ENCODE results near the gene KLC1.
"Not testable (repeated sequence)": the region's sequence is repeated elsewhere in the genome, so short reads cannot be mapped to it uniquely, and the experiment has no call there.

KLC1 gene

DNA sequence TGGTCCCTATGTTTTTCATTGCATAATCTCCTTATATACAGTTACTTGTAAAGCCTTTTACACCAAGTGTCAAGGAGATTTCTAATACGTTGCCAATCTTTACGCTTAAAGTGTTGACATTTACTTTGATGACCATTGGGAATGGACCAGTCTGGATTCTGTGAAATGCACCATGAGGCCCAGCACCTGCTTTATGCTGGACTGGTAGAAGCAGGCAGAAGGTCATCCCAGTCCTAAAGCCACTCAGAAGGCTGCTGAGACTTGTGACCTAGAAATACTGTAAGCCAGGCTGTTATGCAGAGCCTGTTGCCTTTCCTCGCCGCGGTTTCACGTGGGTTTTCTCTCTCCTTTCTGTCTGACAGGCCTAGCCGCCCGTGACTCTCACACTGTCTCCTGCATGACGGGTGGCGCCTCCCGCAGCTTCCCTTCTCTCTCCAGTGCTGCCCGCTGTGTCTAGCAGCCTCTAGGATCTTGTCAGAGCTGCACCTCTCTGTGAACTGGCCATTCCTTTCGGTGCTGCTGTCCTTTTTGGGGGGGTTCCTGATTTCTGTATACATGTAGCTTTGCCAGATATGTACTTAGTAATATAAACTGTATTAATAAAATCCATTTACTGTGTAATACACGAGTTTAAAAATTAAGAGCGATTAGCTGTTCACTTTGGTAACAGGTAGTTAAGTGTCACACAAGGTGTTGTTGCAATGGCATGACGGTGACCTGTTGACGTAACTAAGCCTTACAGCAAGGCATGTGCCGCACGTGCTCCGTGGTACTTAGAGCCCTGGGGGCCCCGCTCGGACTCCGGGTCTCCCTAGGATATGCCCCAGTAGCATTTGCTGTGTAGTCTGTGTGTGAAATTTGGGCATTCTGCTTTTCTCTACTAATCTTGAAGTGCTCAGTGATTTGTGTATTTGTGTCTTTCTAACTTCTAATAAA is 56.5 kb downstream of the KLC1 start:
- no peak for DNase-seq (ENCODE audit: low spot score)
- no peak for TF ChIP-seq CTCF (IDR thresholded peaks at IDR 0.05; ENCODE audit: borderline replicate concordance, control extremely low read depth, extremely low read depth, insufficient read depth, missing control alignments)
- in situ Hi-C loops (cut with MboI; ENCODE audit: low sequenced_read_pairs, unreplicated experiment) = no loop called here

DNA sequence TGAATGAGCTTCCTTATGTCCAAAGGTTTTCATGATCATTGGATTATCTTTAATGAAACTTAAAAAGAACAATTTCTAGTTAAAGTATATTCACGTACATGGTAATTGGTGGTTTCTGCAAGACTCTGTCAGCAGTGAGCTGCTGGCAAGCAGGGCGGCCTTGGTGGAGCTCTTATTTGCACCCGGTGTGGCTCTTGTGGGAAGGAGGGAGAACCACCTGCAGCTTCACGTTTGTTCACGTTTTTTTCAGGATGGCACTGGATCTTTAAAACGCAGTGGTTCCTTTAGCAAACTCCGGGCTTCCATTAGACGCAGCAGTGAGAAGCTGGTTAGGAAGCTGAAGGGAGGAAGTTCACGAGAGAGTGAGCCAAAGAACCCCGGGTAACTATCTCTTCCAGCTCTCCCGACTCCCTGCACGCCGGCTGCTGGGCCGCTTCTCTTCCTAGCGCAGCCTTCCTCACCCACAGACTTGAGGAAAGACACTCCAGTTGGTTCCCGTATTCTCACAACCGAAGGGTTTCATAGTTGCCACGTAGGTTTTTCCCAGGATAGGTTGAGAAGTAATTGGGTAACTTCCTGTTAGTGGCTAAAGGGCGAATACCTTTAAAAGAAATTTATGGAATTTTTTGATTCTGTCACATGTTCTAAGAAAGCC is 57.9 kb downstream of the KLC1 start:
- DNase-seq (ENCODE audit: low spot score) = no peak
- in situ Hi-C loops (cut with MboI; ENCODE audit: low sequenced_read_pairs, unreplicated experiment) = no loop called here
- TF ChIP-seq CTCF (IDR thresholded peaks at IDR 0.05; ENCODE audit: borderline replicate concordance, control extremely low read depth, extremely low read depth, insufficient read depth, missing control alignments) = no peak

DNA sequence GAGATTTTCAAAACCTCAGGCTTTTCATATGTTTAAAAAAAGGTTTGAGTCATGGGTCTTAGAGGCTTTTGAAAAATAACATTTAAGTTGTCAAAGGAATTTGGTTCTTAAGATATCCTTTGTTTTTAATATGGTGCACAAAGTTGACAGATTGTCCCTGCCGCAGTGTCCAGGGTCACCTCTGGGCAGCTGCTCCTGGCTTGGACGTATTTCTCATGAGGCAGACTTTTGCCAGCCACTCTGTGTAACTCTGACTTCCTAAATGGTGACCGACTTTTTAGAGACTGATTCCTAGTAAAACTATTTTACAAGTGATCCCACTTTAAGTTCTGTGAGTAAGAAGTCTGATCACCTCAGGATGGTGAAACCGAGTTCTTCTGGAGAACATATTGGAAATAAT is 58.7 kb downstream of the KLC1 start:
- DNase-seq (ENCODE audit: low spot score) = no peak
- in situ Hi-C loops (cut with MboI; ENCODE audit: low sequenced_read_pairs, unreplicated experiment) = no loop called here
- no peak for TF ChIP-seq CTCF (IDR thresholded peaks at IDR 0.05; ENCODE audit: borderline replicate concordance, control extremely low read depth, extremely low read depth, insufficient read depth, missing control alignments)

GRCh38 chr14:103688441-103688840 is 59.4 kb downstream of the KLC1 start:
- no peak for TF ChIP-seq CTCF (IDR thresholded peaks at IDR 0.05; ENCODE audit: borderline replicate concordance, control extremely low read depth, extremely low read depth, insufficient read depth, missing control alignments)
- no peak for DNase-seq (ENCODE audit: low spot score)
- in situ Hi-C loops (cut with MboI; ENCODE audit: low sequenced_read_pairs, unreplicated experiment) = no loop called here

- no peak for TF ChIP-seq CTCF (IDR thresholded peaks at IDR 0.05; ENCODE audit: borderline replicate concordance, control extremely low read depth, extremely low read depth, insufficient read depth, missing control alignments)
- in situ Hi-C loops (cut with MboI; ENCODE audit: low sequenced_read_pairs, unreplicated experiment) = no loop called here
- DNase-seq (ENCODE audit: low spot score) = peak; percentile 82
Observed at GRCh38 chr14:103688906-103689902, 60.2 kb downstream of the KLC1 start.

DNA sequence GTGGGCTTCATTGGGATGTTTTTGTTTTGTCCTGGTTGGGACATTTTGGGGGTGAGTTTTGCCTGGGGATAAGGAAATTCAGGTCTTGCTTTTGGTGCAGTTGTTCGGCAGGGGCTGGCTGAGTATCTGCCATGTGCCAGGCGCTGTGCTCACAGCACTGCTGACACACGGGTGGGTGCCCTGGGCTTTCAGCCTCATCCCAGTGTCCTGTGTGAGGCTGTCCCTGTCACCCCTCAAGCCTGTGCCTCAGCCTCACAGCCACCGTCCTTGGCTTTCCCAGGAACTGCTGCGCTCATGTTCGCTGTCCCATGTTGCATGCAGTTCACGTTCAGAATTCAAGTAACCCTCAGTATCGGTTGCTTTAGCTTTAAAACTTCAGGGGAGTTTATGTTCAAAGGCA is 61.3 kb downstream of the KLC1 start:
- no peak for TF ChIP-seq CTCF (IDR thresholded peaks at IDR 0.05; ENCODE audit: borderline replicate concordance, control extremely low read depth, extremely low read depth, insufficient read depth, missing control alignments)
- in situ Hi-C loops (cut with MboI; ENCODE audit: low sequenced_read_pairs, unreplicated experiment) = no loop called here
- DNase-seq (ENCODE audit: low spot score) = no peak

DNA sequence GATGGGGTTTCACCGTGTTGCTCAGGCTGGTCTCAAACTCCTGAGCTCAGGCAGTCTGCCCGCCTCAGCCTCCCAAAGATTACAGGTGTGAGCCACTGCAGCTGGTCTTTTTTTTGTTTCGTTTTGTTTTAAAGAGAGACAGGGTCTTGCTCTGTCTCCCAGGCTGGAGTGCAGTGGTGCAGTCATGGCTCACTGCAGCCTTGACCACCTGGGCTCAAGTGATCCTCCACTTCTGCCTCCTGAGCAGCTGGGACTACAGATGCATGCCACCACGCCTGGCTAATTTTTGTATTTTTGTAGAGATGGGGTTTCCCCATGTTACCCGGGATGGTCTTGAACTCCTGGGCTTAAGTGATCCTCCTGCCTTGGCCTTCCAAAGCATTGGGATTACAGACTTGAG is 62.6 kb downstream of the KLC1 start:
- in situ Hi-C loops (cut with MboI; ENCODE audit: low sequenced_read_pairs, unreplicated experiment); DNase-seq (ENCODE audit: low spot score): not testable (repeated sequence)
